Erythroblast (primary cell): Measurements from ENCODE around the gene EHBP1L1.

ENCODE experiments used
- GATA1 ChIP-seq: IDR thresholded peaks from 2 replicates; pipeline ENCODE4 v1.6.1; 2011; ENCODE audit warnings: low read depth, mild to moderate bottlenecking, control low read depth, low read length, moderate library complexity
- POLR2A ChIP-seq: IDR thresholded peaks from 2 replicates; pipeline ENCODE4 v1.6.1; 2011; ENCODE audit warnings: mild to moderate bottlenecking, low read length

GRCh38 chr11:65546217-65546958 lies 29.5 kb upstream of the EHBP1L1 start:
- no peak for TF ChIP-seq POLR2A
- no peak for TF ChIP-seq GATA1
